Activated naive CD4-positive, alpha-beta T cell treated with anti-CD3 and anti-CD28 coated beads, Interleukin-2, amount 50 U/mL, for 72 hours (primary cell): ENCODE data around the gene ITPRID1. TPM values are rescaled to one million over a fixed set of nuclear protein-coding genes. Genes with fewer than 3 reads are reported as not detected.
A peak's percentile ranks its signal among the peaks of the same experiment; 100 is the strongest.
"Not testable (repeated sequence)": the region's sequence is repeated elsewhere in the genome, so short reads cannot be mapped to it uniquely, and the experiment has no call there.

Experiments
- ATAC-seq, 2 donors: fragments of 150-1000 bp; cut with Tn5 transposase; 2 replicates each; pipeline ENCODE4 v1.10.0; 2021; ENCODE audit warnings: mild to moderate bottlenecking in 2 of 2, moderate library complexity in 2 of 2
- DNase-seq, 2 donors: peaks; one replicate each; pipeline ENCODE4 v3.0.0; 2021 to 2022; ENCODE audit warnings: low spot score in 2 of 2
- H3K27ac Mint-ChIP-seq, 2 donors: one replicate each; pipeline ENCODE4 v1.8.0; 2022; ENCODE audit warnings: mild to moderate bottlenecking in 2 of 2, mixed read lengths in 2 of 2
- H3K36me3 Mint-ChIP-seq, 2 donors: one replicate each; pipeline ENCODE4 v1.8.0; 2022; ENCODE audit warnings: mixed read lengths in 2 of 2
- H3K9me3 Mint-ChIP-seq, 2 donors: one replicate each; pipeline ENCODE4 v1.8.0; 2022; ENCODE audit warnings: mixed read lengths in 2 of 2
- total RNA-seq, 2 donors: library from RNA; stranded (reverse); gene quantifications; one replicate each; pipeline ENCODE4 v1.2.3, GENCODE V29; 2022

Gene ITPRID1
- total RNA-seq: not detected

DNA sequence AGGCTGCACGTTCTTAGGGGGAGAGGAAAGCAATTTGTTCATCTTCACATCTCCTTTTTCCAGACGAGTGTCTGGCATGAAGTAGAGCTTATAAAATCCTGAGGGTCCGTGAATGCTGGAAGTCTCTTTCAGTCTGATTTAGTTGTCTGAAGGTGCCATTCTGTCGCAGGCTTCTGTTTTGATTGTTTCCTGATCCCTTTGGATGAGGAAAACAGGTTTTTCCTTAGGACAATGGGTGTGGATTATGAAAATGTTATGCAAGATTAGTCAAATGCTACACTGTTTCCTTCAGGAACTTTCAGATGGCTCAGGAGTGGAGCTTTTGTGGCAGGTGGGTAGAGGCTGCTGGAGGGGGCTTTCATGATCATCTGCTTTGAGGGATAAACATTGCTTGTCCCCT lies at the start of gene ITPRID1:
Gene ITPRID1, plus strand, starts transcription at position 301 of the 400 bp plus-strand sequence. CDS start 38,935 bp downstream, outside the sequence.
- DNase-seq: no peak
- peaks cover 0 to 2% of the 10 kb centered on the region in 2 donors for H3K36me3 Mint-ChIP-seq
- H3K27ac Mint-ChIP-seq: no peak within 1 kb of the TSS
- H3K9me3 Mint-ChIP-seq: peaks cover 24 to 29% of the 10 kb centered on the region in 2 donors
- ATAC-seq: no peak

DNA sequence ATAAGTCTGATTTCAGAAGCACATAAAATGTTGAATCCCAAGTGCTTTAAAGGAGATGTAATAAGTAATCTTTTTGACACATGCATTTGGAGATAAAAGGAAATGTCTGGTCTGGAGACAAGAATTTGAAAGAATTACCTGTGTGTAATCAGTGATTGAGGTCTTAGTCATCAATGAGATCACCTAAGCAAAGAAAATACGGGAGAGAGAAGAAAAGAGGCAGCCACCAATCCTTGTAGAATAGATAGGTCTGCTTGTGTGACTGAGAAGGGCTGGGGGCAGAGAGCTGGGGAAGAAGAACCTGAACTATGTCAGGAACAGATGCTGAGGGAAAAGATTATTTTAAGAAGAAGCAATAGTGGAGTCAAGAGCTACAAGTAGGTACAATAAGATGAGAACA lies 49.3 kb upstream of the ITPRID1 start:
- Mint-ChIP-seq H3K9me3 (peaks cover 13 to 27% of the 10 kb centered on the region in 2 donors), H3K27ac (no peak overlapping the region), H3K36me3 (no peaks in the 10 kb centered on the region)
- DNase-seq (no peak), ATAC-seq (no peak)

DNA sequence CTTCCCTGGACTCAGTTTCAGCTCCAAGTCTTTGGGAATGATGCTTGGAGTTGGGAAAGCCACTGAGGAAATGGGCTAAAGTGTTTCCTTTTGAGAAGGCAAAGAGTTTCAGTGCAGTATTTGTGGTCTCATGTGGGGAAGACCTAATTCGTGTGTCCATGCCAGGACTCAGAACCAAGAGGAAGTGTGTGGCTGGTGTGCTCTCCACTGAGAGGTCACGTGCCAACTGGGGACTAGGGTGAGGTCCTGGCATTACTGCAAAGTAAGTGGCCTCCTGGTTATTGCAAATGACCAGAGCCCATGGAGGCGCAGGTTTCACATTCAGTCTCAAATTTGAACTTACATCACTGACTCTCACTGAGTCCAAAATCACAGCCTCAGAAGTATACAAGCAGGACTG lies 48.6 kb upstream of the ITPRID1 start:
- no peak for DNase-seq
- no peaks in the 10 kb centered on the region for H3K36me3 Mint-ChIP-seq
- no peak for ATAC-seq
- no peak overlapping the region for H3K27ac Mint-ChIP-seq
- H3K9me3 Mint-ChIP-seq: peaks cover 13 to 27% of the 10 kb centered on the region in 2 donors

DNA sequence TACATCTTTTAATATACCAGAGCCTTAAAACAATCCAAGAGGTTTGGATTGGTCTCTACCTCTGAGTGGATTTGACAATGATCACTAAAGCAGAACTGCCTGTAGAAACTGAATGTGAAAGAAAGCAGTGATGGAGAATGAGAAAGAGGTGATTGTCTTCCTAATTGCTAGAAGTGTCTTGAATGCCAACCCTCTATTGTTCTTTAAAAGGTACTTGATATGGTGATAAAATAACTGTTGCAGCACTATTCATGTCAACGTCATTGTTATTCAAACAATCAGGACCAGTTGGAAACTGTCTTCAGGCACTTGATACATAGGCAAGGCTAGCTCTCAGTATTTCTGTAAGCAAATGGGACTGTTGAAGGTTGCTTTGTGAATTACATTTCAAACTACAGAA lies 47.9 kb upstream of the ITPRID1 start:
- peaks cover 13 to 27% of the 10 kb centered on the region in 2 donors for H3K9me3 Mint-ChIP-seq
- ATAC-seq (no peak), DNase-seq (no peak)
- H3K36me3 Mint-ChIP-seq: no peaks in the 10 kb centered on the region
- no peak overlapping the region for H3K27ac Mint-ChIP-seq

DNA sequence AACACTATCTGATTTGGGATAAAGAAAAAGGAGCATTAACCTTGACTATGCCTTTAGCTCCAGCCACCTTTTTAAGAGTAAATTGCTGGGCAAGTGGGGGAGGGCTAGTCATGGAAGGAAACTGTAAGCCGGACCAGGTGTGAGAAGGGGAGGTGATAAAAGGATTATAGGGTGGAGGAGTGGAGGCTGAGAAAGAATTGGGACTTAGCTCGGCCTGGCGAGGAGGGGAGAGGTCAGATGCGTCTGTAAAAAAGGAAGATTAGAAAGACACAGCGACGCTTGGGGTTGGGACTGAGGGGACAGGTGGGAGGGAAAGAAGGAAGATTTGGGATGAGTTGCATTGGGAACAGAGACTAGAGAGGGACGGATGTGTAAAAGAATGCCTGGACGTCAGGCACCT lies 43.0 kb upstream of the ITPRID1 start:
- not testable (repeated sequence) for DNase-seq, ATAC-seq, H3K36me3 Mint-ChIP-seq, H3K27ac Mint-ChIP-seq
- peaks cover 10 to 16% of the 10 kb centered on the region in 2 donors for H3K9me3 Mint-ChIP-seq

DNA sequence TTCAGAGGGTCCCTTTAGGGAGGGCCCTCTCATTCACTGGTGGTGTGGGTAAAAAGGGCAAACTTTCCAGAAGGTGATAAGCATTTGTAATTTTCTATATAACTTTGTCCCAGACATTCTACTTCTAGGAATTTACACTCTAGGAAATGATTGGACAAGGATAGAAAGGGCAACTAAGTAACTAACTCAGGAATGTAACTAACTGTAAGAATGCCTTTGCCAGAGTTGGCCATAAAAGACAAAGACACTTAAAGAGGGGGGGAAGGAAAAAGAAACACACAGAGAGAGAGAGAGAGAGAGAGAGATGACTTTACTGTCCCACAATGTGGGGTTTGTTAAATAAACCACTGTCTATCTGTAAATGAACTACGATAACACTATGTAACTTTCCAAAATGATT lies 38.5 kb upstream of the ITPRID1 start:
- no peak overlapping the region for H3K27ac Mint-ChIP-seq
- DNase-seq (no peak), ATAC-seq (no peak)
- peaks cover 4 to 6% of the 10 kb centered on the region in 2 donors for H3K9me3 Mint-ChIP-seq
- no peaks in the 10 kb centered on the region for H3K36me3 Mint-ChIP-seq

DNA sequence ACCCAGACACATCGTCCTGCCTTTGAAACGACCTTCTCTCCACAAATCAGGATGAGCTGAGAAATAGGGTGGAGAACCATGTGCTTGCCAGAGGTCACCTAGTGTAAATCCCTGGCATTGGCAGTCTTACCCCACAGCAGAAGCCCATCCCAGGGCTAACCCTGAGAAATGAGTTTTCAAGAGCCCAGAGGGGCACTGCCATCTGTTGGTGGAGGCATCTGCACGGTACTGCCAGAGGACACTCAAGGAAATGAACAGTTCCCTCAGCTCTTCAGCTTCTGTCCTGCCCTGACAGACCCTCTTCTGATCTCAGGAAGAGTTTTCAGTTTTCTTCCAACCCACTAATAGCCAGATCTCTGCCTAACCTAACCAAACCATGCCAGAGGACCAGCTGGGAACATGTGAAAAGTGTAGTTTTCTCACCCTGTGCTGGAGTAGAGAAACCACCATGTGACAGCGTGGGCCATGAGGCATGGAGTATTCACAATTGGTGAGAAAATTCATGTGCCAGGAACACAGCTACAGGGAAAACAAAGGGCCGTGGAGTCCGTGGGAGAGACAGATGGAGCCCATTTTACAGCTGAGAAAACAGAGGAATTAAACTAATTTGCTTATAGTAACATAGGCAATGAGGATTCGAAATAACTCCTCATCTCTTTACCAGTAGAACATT lies 37.7 kb upstream of the ITPRID1 start:
- ATAC-seq: no peak

DNA sequence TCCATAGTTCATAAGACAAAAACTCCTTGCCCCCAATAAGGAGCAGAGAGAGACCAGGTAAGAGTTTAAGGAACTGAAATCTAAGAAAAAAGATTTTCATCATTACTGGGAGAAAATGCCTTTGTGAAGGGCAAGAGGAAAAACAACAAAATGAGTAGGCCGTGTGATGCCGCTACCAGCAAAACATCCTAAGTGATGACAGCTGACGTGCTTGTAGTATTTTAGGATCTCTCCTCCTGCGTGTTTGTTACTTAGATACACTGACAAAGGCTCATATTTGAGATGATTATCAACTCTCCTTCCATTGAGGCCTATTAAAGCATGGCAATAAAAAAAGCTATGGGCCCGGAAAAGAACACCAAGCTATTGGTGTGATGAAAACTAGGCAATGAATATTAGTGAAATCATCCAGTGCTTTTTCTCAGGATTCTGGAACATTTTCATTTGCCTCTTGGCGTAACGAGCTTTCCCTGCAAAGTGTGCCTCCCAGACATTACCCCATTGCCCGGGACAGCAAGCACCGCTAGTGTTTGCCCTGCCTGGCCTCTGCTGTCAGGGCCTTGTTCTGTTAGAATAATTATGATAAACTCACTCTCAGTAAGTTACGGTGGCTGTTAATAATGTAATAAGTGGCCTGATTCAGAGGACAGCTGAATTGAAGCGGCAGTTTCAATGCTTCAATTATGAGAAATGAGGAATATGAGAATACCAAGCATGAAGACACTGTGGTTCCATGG lies 36.8 kb upstream of the ITPRID1 start:
- DNase-seq (no peak), ATAC-seq (no peak)
- H3K9me3 Mint-ChIP-seq: peaks cover 4 to 9% of the 10 kb centered on the region in 2 donors
- H3K36me3 Mint-ChIP-seq: no peaks in the 10 kb centered on the region
- no peak overlapping the region for H3K27ac Mint-ChIP-seq

More for the DNA sequence above, 37.7 kb upstream of the ITPRID1 start:
- no peak for DNase-seq
- H3K27ac Mint-ChIP-seq: no peak overlapping the region
- H3K36me3 Mint-ChIP-seq: no peaks in the 10 kb centered on the region
- H3K9me3 Mint-ChIP-seq: peaks cover 4 to 9% of the 10 kb centered on the region in 2 donors

DNA sequence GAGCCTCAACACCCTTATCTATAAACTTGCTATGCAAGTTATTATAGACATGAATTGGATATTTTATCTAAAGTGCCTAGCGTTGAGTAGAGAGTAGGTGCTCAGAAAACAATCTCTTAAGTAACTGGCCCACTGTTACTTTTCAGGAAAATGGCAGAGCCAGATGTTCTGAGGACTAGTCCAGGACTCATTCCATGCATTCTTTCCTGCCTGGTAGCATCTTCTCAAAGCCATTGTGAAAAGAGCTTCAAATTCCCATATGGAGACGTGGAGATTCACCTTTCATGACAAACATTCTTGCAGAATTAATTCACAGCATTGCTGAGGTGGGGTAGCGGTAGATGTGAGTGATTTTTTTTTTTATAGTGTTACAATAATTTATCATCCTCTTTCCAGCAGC lies 35.9 kb upstream of the ITPRID1 start:
- peaks cover 4 to 15% of the 10 kb centered on the region in 2 donors for H3K9me3 Mint-ChIP-seq
- H3K27ac Mint-ChIP-seq: no peak overlapping the region
- DNase-seq: no peak
- ATAC-seq: no peak
- no peaks in the 10 kb centered on the region for H3K36me3 Mint-ChIP-seq

DNA sequence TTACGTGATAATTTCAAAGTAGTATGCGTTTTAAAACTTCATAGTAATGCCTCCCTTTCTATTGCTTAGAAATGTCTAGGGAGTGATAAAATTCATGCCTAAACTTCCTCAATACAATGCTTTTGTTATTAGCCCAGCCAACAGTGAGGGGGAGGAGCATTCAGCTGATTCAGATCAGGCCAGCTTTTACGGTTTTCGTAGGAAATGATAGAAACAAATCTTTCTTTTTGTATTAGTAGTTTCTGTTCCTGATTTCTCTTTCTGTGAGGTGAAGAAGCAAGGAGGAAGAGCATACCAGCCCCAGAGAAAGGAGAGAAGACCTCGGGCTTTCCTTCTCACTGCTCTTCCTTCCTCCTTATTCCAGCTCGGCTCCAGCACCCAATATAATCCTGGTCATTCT lies 35.2 kb upstream of the ITPRID1 start:
- H3K9me3 Mint-ChIP-seq: peaks cover 4 to 15% of the 10 kb centered on the region in 2 donors
- no peak overlapping the region for H3K27ac Mint-ChIP-seq
- no peak for ATAC-seq
- H3K36me3 Mint-ChIP-seq: no peaks in the 10 kb centered on the region
- no peak for DNase-seq

DNA sequence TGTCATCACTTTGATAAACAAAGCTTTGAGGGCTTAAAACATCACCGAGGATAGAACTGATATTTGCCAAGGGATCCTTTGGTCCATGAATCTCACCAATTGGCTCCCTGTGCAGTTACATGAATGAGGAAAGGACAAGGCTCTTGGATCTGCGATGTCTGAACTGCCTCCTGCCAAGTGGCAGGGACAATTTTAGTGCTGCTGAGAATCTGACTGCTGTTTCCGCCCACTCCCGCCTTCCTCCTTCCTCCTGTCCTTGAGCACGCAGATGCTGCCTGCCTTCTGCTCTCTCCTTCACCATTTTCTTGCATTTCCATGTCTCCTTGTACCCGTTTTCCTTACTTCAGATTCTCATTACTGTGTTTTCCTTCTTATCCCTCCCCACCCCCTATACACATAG lies 26.8 kb upstream of the ITPRID1 start:
- ATAC-seq: no peak
- peaks cover 0 to 6% of the 10 kb centered on the region in 2 donors for H3K9me3 Mint-ChIP-seq
- H3K36me3 Mint-ChIP-seq: no peaks in the 10 kb centered on the region

DNA sequence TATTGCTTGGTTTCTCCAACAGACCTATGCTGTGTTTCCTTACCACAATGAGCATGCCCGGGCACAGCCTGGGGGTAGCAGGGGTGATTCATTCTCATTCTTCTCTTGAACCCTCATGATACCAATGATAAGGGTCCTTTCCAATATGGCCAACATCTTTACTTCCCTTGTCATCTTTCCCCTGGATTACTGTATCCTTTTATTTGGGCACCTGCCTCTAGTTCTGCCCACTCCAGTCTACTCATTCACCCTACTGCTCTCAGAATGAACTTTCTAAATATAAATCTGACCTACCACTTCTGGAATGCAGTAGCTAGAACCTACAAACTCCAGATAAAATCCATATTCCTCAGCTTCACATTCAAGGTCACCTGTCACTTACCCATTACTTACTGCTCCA lies 26.4 kb upstream of the ITPRID1 start:
- ATAC-seq: no peak
- peaks cover 0 to 3% of the 10 kb centered on the region in 2 donors for H3K9me3 Mint-ChIP-seq

More for the DNA sequence above, 26.8 kb upstream of the ITPRID1 start:
- no peak overlapping the region for H3K27ac Mint-ChIP-seq
- no peak for DNase-seq

DNA sequence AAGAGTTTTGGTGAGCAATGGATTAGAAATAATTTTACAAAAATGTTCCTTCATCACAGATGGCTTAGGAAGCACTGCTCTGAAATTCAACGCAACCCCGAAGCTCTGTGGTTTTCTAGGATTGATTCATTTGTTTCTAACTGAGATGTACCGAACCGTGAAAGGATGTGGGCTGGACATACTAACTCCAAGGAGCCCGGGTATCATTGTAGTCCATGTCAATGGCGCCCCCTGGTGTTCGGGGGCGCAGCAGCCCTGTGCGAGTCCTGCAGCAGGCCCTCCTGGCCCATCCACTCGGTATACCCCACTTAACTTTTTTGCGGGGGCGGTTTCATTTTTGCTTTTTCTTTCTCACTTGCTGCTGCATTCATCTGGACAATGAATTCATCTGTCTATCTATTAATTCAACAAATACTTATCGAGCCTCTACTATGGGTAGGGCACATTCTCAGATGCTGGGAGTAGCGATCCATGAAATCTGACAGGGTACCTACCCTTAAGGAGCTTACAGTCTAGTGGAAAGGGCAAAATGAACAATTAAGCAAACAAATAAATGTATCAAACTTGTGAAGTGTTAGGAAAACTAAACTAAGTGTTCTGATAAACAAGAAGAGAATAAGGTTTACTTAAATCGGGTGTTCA lies 25.2 kb upstream of the ITPRID1 start:
- no peaks in the 10 kb centered on the region for H3K9me3 Mint-ChIP-seq
- no peaks in the 10 kb centered on the region for H3K36me3 Mint-ChIP-seq
- peak; percentile 45 to 78 for ATAC-seq
- H3K27ac Mint-ChIP-seq: no peak overlapping the region
- DNase-seq: peak in 1 of 2 donors; percentile 63

More for the DNA sequence above, 26.4 kb upstream of the ITPRID1 start:
- Mint-ChIP-seq H3K27ac (no peak overlapping the region), H3K36me3 (no peaks in the 10 kb centered on the region)
- DNase-seq: no peak

DNA sequence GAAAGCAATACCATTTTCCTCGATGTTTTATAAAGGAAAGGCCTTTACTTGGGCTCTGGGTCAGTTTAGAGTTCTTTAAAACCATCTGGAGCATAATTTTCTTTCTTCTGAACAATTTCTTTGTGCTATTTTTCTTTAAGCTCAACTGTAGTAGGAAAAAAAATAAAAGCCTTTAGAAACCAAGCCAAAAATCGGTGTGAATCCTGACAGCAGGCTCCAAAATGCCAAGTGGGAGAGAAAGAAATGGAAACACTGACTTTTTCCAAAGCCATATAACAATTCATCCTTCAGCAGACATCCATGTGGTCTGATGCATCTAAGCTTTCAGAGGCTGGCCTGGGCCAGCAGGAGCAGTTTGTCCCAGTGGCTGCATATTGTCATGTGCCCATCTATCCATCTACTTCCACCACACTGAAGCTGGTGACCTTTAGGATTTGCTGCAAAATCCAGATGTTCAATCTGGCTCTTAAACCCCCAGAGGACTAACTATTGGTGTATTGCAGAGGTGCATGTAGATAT lies 23.0 kb upstream of the ITPRID1 start:
- ATAC-seq (no peak), DNase-seq (no peak)
- H3K9me3 Mint-ChIP-seq: no peaks in the 10 kb centered on the region
- H3K36me3 Mint-ChIP-seq: no peaks in the 10 kb centered on the region
- H3K27ac Mint-ChIP-seq: no peak overlapping the region

DNA sequence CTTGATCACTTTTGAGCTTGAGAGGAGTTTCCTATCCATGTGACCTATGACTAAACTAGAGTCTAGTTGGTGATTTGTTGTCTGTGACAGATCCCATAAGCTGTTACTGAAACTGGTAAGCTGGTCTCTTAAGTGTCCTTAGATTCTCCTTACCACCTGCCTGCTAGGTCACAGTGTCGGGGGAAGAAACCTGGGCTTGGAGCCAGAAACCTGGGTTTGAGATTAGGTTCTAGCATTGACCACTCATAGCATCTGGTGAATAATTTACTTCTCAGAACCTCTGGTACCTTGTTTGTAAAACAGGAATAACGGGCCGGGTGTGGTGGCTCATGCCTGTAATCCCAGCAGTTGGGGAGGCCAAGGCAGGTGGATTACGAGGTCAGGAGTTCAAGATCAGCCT lies 21.8 kb upstream of the ITPRID1 start:
- ATAC-seq (no peak), DNase-seq (no peak)
- no peak overlapping the region for H3K27ac Mint-ChIP-seq
- H3K36me3 Mint-ChIP-seq: no peaks in the 10 kb centered on the region
- no peaks in the 10 kb centered on the region for H3K9me3 Mint-ChIP-seq

DNA sequence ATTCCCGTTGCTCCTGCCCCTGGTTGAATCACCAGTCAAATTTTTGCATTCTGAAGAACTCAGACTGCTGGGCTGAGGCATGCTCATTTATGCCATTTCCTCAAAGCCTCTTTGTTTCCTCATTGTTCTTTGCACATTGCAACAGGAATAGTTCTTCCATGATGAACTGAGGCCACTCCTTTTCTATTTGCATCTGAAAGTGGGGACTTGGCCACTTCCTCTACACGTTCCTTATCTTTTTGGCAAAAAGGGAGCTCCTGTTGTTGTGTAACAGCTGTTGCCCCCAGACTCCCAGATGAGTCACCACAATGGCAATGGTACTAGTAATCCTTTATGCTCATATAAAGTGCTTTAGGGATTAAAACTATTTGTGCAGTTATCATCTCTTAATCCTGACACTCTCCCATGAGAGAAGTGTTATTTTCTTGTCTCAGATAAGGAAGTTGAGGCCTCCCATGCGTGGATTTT lies 20.1 kb upstream of the ITPRID1 start:
- Mint-ChIP-seq H3K36me3 (no peaks in the 10 kb centered on the region), H3K9me3 (peaks cover 0 to 4% of the 10 kb centered on the region in 2 donors), H3K27ac (no peak overlapping the region)
- no peak for ATAC-seq
- no peak for DNase-seq

DNA sequence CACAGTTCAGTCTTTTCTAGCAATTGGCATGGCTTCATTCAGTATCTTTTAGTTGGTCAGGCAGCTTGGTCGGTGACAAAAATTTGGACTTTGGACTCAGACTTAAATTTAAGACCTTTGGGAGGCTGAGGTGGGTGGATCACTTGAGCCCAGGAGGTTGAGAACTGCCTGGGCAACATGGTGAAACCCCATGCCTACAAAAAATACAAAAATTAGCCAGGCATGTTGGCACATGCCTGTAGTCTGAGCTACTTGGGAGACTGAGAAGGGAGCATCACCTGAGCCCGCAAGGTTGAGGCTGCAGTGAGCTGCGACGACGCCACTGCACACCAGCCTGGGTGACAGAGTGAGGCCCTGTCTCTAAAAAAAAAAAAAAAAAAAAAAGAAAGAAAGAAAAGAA lies 19.5 kb upstream of the ITPRID1 start:
- no peak overlapping the region for H3K27ac Mint-ChIP-seq
- ATAC-seq (no peak), DNase-seq (no peak)
- H3K9me3 Mint-ChIP-seq: peaks cover 3 to 8% of the 10 kb centered on the region in 2 donors
- no peaks in the 10 kb centered on the region for H3K36me3 Mint-ChIP-seq
